ENCODE measurements around the gene BCO1.

DNA sequence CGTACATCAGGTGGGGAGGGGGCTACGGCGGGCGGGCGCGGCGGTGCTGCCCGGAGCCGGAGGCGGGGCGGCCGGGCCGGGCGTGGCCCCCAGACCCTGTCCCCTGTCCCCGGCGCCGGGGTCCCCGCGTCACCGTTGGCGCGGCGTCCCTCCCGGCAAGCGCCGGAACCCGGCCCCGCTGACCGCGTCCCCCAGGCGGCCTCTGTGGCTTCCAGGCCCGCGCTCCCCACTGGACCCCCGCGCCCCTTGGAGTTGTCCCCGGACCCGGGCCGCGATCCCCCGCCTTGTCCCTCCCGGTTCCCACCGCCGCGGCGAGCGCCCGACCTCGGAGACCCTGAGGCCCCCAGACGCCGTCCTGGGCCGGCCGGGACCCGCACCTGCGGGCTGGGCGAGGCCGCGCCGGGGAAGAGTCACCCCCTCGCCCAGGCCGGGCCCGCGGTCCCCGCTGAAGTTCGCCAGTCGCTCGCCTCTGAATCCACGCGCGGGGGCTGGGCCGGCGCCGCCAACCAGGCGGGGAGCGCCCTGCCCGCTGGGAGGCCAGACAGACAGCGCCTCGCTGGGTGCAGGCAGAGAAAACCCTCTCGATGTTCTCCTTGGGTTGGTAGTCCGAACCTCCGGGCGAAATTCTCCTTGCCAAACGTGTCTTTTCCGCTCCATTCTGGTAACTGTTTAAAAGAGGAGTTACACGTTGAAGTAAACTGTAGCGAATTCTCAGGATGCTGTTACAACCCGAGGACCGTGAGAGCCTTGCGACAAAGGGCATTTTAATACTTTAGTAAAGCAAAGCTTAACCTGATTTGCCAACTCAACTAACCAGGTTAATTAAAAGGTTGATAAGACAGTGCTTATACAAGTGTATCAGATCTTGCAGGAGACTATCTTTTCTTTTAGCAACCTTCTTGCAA, 77.0 kb downstream of the BCO1 start:
- TF ChIP-seq POLR2AphosphoS5 (IDR thresholded peaks at IDR 0.05), result no peak
- TF ChIP-seq, protein P1, sequence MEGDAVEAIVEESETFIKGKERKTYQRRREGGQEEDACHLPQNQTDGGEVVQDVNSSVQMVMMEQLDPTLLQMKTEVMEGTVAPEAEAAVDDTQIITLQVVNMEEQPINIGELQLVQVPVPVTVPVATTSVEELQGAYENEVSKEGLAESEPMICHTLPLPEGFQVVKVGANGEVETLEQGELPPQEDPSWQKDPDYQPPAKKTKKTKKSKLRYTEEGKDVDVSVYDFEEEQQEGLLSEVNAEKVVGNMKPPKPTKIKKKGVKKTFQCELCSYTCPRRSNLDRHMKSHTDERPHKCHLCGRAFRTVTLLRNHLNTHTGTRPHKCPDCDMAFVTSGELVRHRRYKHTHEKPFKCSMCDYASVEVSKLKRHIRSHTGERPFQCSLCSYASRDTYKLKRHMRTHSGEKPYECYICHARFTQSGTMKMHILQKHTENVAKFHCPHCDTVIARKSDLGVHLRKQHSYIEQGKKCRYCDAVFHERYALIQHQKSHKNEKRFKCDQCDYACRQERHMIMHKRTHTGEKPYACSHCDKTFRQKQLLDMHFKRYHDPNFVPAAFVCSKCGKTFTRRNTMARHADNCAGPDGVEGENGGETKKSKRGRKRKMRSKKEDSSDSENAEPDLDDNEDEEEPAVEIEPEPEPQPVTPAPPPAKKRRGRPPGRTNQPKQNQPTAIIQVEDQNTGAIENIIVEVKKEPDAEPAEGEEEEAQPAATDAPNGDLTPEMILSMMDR (IDR thresholded peaks at IDR 0.05), result no peak
- TF ChIP-seq POLR2A (IDR thresholded peaks at IDR 0.05), result no peak
